Measurements from ENCODE around the gene CDC14A. TPM values are rescaled to one million over a fixed set of nuclear protein-coding genes. Genes with fewer than 3 reads are reported as not detected.

Gene CDC14A
- total RNA-seq, 1 experiment from 2014 or later: 6.6 TPM

DNA sequence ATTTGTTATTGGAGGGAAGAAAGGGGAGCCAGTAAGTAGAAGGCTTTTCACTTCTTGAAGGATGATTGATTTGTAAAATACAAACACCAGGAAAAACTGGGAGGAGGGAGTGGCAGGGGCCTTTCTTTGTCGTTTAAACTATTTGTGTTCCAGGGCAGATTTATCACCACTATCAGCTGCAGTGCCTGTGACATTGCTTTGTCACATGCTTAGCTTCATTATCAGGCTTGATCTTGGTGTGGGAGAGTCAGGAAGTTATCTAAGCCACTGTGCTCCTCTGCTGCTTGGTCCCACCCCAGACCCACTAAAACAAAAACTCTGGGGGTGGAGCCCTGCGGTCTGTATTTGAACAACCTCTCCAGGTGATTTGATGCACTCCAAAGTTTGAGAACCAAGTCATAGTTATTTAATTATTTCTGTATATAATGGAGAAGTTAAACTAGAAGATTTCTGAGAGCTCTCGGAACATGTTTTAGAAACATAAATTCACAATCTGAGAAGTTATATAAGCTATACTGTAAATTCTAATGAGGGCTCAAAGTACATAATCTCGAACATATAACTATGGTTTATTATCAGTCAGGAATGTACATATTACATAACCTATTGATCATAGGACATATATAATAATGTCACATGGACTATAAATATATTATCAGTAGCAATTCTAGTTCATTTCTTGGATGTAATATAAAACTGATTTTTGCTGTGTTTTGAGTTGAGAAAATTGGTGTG is 87.9 kb downstream of the CDC14A start:
- Histone ChIP-seq H3K9me3 (ENCODE audit: control insufficient read depth, insufficient read depth, low read depth, low read length) (no peaks in the 10 kb centered on the region), H3K4me1 (ENCODE audit: control insufficient read depth, insufficient read depth, low read length) (no peaks in the 10 kb centered on the region), H3K36me3 (ENCODE audit: control insufficient read depth, insufficient read depth, low read length) (no peaks in the 10 kb centered on the region), H3K27ac (ENCODE audit: low read length) (no peak overlapping the region), H3K27me3 (ENCODE audit: control insufficient read depth, insufficient read depth, low read length) (no peaks in the 10 kb centered on the region), H3K4me3 (ENCODE audit: low read depth in 2 of 2, low read length in 2 of 2) (no peak overlapping the region)
- CTCF ChIA-PET: no interaction called here
- POLR2A ChIA-PET: no interaction called here
- in situ Hi-C loops (cut with HindIII; ENCODE audit: low pct_unique_long_range_greater_than_20kb, low sequenced_read_pairs) (no loop called here), intact Hi-C loops (cut with micrococcal nuclease; ENCODE audit: unreplicated experiment) (no loop called here)
- no peak for ATAC-seq
- TF ChIP-seq POLR2AphosphoS5 (IDR thresholded peaks at IDR 0.05; ENCODE audit: low read depth, low read length) (no peak), TCF7L2 (IDR thresholded peaks at IDR 0.05; ENCODE audit: low read depth, low read length) (no peak), SIN3A (IDR thresholded peaks at IDR 0.05; ENCODE audit: borderline replicate concordance, insufficient read depth, low read depth, low read length) (no peak)
- TF ChIP-seq, protein P1, sequence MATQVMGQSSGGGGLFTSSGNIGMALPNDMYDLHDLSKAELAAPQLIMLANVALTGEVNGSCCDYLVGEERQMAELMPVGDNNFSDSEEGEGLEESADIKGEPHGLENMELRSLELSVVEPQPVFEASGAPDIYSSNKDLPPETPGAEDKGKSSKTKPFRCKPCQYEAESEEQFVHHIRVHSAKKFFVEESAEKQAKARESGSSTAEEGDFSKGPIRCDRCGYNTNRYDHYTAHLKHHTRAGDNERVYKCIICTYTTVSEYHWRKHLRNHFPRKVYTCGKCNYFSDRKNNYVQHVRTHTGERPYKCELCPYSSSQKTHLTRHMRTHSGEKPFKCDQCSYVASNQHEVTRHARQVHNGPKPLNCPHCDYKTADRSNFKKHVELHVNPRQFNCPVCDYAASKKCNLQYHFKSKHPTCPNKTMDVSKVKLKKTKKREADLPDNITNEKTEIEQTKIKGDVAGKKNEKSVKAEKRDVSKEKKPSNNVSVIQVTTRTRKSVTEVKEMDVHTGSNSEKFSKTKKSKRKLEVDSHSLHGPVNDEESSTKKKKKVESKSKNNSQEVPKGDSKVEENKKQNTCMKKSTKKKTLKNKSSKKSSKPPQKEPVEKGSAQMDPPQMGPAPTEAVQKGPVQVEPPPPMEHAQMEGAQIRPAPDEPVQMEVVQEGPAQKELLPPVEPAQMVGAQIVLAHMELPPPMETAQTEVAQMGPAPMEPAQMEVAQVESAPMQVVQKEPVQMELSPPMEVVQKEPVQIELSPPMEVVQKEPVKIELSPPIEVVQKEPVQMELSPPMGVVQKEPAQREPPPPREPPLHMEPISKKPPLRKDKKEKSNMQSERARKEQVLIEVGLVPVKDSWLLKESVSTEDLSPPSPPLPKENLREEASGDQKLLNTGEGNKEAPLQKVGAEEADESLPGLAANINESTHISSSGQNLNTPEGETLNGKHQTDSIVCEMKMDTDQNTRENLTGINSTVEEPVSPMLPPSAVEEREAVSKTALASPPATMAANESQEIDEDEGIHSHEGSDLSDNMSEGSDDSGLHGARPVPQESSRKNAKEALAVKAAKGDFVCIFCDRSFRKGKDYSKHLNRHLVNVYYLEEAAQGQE (IDR thresholded peaks at IDR 0.05; ENCODE audit: insufficient read depth in 1 of 2, low read depth in 2 of 2, low read length in 1 of 2): no peak
- TF ChIP-seq, protein P2, sequence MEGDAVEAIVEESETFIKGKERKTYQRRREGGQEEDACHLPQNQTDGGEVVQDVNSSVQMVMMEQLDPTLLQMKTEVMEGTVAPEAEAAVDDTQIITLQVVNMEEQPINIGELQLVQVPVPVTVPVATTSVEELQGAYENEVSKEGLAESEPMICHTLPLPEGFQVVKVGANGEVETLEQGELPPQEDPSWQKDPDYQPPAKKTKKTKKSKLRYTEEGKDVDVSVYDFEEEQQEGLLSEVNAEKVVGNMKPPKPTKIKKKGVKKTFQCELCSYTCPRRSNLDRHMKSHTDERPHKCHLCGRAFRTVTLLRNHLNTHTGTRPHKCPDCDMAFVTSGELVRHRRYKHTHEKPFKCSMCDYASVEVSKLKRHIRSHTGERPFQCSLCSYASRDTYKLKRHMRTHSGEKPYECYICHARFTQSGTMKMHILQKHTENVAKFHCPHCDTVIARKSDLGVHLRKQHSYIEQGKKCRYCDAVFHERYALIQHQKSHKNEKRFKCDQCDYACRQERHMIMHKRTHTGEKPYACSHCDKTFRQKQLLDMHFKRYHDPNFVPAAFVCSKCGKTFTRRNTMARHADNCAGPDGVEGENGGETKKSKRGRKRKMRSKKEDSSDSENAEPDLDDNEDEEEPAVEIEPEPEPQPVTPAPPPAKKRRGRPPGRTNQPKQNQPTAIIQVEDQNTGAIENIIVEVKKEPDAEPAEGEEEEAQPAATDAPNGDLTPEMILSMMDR (IDR thresholded peaks at IDR 0.05): no peak
- BruUV-seq (replicated peaks): no TSS peak
- DNase-seq (ENCODE audit: low read depth, low spot score): no peak

DNA sequence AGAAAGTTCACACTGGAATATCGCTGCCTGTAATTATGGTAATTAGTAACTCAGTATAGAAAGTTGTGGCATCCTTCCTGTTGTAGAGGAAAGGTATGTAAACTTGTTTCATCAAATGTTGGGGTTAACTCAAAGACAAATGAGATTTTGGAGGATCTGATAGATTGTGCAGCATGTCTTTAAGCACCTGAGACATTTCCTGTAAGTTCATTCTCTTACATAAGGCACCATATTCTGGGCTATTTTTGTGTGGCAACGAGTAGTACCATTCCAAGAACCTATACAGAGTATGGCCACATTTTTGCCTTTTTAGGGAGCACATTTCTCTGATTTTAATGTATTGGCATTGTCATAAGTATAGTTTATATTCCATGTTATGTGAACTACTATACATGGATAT is 88.8 kb downstream of the CDC14A start:
- ATAC-seq: no peak
- ChIA-PET CTCF (no interaction called here), POLR2A (no interaction called here)
- Histone ChIP-seq H3K27me3 (ENCODE audit: control insufficient read depth, insufficient read depth, low read length) (no peaks in the 10 kb centered on the region), H3K27ac (ENCODE audit: low read length) (no peak overlapping the region), H3K36me3 (ENCODE audit: control insufficient read depth, insufficient read depth, low read length) (no peaks in the 10 kb centered on the region), H3K4me3 (ENCODE audit: low read depth in 2 of 2, low read length in 2 of 2) (no peak overlapping the region), H3K4me1 (ENCODE audit: control insufficient read depth, insufficient read depth, low read length) (no peaks in the 10 kb centered on the region), H3K9me3 (ENCODE audit: control insufficient read depth, insufficient read depth, low read depth, low read length) (no peaks in the 10 kb centered on the region)
- no peak for DNase-seq (ENCODE audit: low read depth, low spot score)
- intact Hi-C loops (cut with micrococcal nuclease; ENCODE audit: unreplicated experiment) (no loop called here), in situ Hi-C loops (cut with HindIII; ENCODE audit: low pct_unique_long_range_greater_than_20kb, low sequenced_read_pairs) (no loop called here)
- no TSS peak for BruUV-seq (replicated peaks)
- TF ChIP-seq POLR2AphosphoS5 (IDR thresholded peaks at IDR 0.05; ENCODE audit: low read depth, low read length): no peak
- no peak for TF ChIP-seq SIN3A (IDR thresholded peaks at IDR 0.05; ENCODE audit: borderline replicate concordance, insufficient read depth, low read depth, low read length)

DNA sequence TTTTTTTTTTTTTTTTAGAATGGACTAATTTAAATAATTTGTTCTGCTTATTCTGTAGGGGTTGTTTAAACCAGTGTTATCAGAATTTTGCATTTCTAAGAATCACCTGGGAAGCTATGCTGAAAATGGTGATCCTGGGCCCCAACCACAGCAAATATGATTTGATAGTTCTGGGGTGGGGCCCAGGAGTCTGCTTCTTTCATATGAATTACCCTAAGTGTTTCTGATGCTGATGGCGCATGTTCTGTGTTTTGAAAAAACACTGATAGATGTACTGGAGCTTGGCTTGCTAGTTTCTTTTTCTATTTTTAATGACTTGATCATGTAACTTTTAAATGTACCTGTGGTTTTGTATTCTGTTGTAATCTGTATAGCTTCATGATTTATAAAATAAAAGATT is 89.3 kb downstream of the CDC14A start:
- Histone ChIP-seq H3K27ac (ENCODE audit: low read length) (no peak overlapping the region), H3K27me3 (ENCODE audit: control insufficient read depth, insufficient read depth, low read length) (no peaks in the 10 kb centered on the region), H3K36me3 (ENCODE audit: control insufficient read depth, insufficient read depth, low read length) (no peaks in the 10 kb centered on the region), H3K4me1 (ENCODE audit: control insufficient read depth, insufficient read depth, low read length) (no peaks in the 10 kb centered on the region), H3K4me3 (ENCODE audit: low read depth in 2 of 2, low read length in 2 of 2) (no peak overlapping the region), H3K9me3 (ENCODE audit: control insufficient read depth, insufficient read depth, low read depth, low read length) (no peaks in the 10 kb centered on the region)
- intact Hi-C loops (cut with micrococcal nuclease; ENCODE audit: unreplicated experiment) (no loop called here), in situ Hi-C loops (cut with HindIII; ENCODE audit: low pct_unique_long_range_greater_than_20kb, low sequenced_read_pairs) (no loop called here)
- ChIA-PET POLR2A (no interaction called here), CTCF (no interaction called here)
- ATAC-seq (no peak), DNase-seq (ENCODE audit: low read depth, low spot score) (no peak)
- no TSS peak for BruUV-seq (replicated peaks)
- TF ChIP-seq SIN3A (IDR thresholded peaks at IDR 0.05; ENCODE audit: borderline replicate concordance, insufficient read depth, low read depth, low read length) (no peak), TCF7L2 (IDR thresholded peaks at IDR 0.05; ENCODE audit: low read depth, low read length) (no peak)
